Suprapubic skin (tissue), 4 donors: Measurements from ENCODE around the gene SAMHD1.

Source experiments
- EP300 ChIP-seq: sonication (generic); formaldehyde crosslinking; IDR thresholded peaks from one replicate; pipeline ENCODE4 v1.6.1; 2017; ENCODE audit warnings: antibody characterized with exemption
- POLR2A ChIP-seq, 2 donors: fragments of 450-650 bp; IDR thresholded peaks; one replicate each; pipeline ENCODE4 v1.6.1; 2017; ENCODE audit warnings: antibody characterized with exemption in 2 of 2, mild to moderate bottlenecking in 2 of 2, moderate library complexity in 2 of 2
- POLR2AphosphoS5 ChIP-seq, 3 donors: sonication (generic); formaldehyde crosslinking; IDR thresholded peaks; one replicate each; pipeline ENCODE4 v1.6.1; 2017; ENCODE audit warnings: antibody characterized with exemption in 3 of 3
- TF ChIP-seq, protein P1 (sequence below), 2 donors: fragments of 200-600 bp in 1 of 2; fragments of 450-650 bp in 1 of 2; sonication (generic) in 1 of 2; IDR thresholded peaks; one replicate each; pipeline ENCODE4 v1.5.1; 2016 to 2019; ENCODE audit warnings: antibody characterized with exemption in 2 of 2, mild to moderate bottlenecking in 1 of 2, moderate library complexity in 1 of 2

DNA sequence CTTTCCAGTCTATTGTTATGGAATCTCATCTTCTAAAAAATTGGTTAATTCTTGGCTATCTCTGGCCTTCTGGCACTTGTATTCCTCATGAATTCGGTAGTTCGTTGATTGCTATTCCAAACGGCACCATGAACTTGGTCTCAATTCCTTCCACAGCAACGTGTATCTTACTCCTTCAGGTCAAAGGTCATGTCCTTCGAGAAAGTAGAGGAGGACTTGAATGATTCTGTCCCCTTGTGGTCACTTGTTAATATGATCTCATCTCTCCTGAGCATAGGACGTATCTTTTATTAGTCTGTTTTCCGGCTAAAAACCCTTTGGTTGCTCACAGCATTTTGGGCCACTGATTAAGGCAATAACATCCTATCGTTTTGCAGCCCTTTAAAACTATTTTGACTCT, 66.2 kb downstream of the SAMHD1 start:
- TF ChIP-seq, protein P1, sequence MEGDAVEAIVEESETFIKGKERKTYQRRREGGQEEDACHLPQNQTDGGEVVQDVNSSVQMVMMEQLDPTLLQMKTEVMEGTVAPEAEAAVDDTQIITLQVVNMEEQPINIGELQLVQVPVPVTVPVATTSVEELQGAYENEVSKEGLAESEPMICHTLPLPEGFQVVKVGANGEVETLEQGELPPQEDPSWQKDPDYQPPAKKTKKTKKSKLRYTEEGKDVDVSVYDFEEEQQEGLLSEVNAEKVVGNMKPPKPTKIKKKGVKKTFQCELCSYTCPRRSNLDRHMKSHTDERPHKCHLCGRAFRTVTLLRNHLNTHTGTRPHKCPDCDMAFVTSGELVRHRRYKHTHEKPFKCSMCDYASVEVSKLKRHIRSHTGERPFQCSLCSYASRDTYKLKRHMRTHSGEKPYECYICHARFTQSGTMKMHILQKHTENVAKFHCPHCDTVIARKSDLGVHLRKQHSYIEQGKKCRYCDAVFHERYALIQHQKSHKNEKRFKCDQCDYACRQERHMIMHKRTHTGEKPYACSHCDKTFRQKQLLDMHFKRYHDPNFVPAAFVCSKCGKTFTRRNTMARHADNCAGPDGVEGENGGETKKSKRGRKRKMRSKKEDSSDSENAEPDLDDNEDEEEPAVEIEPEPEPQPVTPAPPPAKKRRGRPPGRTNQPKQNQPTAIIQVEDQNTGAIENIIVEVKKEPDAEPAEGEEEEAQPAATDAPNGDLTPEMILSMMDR (IDR thresholded peaks at IDR 0.05), result no peak
- TF ChIP-seq POLR2AphosphoS5 (IDR thresholded peaks at IDR 0.05), result no peak
- no peak for TF ChIP-seq POLR2A (IDR thresholded peaks at IDR 0.05)
- TF ChIP-seq EP300, result no peak
